ENCODE data around the gene MAMDC2. TPM values are rescaled to one million over a fixed set of nuclear protein-coding genes. Genes with fewer than 3 reads are reported as not detected.

Gene MAMDC2
- total and polyA plus RNA-seq, 2 donors (not counting 1 experiment from before 2014, with no cell fraction given): not detected

DNA sequence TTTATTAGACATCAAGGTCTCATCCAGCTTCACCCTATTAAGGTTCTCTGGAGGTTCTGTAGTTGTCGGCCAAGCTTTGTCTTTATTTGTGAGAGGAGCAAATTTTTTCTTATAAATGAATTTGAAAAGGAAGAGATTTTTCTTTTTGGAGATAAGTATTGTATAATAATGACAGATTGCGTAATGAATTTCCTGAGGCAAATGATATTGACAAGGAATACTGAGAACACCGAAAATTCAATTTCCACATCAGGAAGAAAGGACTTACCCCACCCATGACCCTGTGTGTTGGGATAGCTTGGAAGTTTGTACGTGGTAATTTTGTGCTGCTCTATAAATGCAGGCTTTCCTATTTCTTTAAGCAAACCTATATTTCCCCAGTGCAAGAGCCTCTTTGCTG, 53.5 kb downstream of the MAMDC2 start:
- intact Hi-C loops (cut with micrococcal nuclease): no loop called here
- no peaks in the 10 kb centered on the region for H3K4me1 Mint-ChIP-seq
- no peaks in the 10 kb centered on the region for H3K9me3 Mint-ChIP-seq (ENCODE audit: insufficient read depth)
- Histone ChIP-seq H3K79me2 (ENCODE audit: control insufficient read depth, insufficient read depth, low read length) (no peaks in the 10 kb centered on the region), H3K4me2 (replicated peaks; ENCODE audit: low read depth, low read length, poor library complexity, severe bottlenecking) (no peak overlapping the region), H3K9ac (ENCODE audit: low read length) (no peak overlapping the region), H3K4me1 (ENCODE audit: control insufficient read depth in 2 of 2, insufficient read depth in 2 of 2, low read length in 2 of 2) (no peaks in the 10 kb centered on the region), H4K20me1 (ENCODE audit: control insufficient read depth, insufficient read depth, low read length, poor library complexity, severe bottlenecking) (no peaks in the 10 kb centered on the region), H2AFZ (ENCODE audit: insufficient read depth, low read depth, low read length, poor library complexity, severe bottlenecking) (no peak overlapping the region), H3K27ac (ENCODE audit: low read length in 2 of 2) (no peak overlapping the region), H3K4me3 (ENCODE audit: control extremely low read depth in 1 of 5, extremely low read depth in 1 of 5, insufficient read depth in 1 of 5, low read depth in 2 of 5, low read length in 4 of 5) (no peak overlapping the region), H3K9me3 (ENCODE audit: control extremely low read depth in 1 of 3, control insufficient read depth in 2 of 3, insufficient read depth in 1 of 3, low read length in 2 of 3) (no peaks in the 10 kb centered on the region), H3K27me3 (replicated peaks in 1 of 4; ENCODE audit: control extremely low read depth in 1 of 4, control insufficient read depth in 3 of 4, insufficient read depth in 4 of 4, low read length in 3 of 4) (no peaks in the 10 kb centered on the region), H3K36me3 (replicated peaks in 1 of 2; ENCODE audit: control extremely low read depth in 1 of 2, control insufficient read depth in 1 of 2, extremely low read depth in 1 of 2, insufficient read depth in 2 of 2, low read length in 1 of 2) (no peaks in the 10 kb centered on the region)
- DNase-seq (no peak), ATAC-seq (ENCODE audit: low read depth) (no peak)
- H3K4me3 Mint-ChIP-seq: no peak overlapping the region
- ChIA-PET POLR2A (no interaction called here), CTCF (interaction anchor here (1.4 kb wide), 1 partner anchor 16 kb away, joined by 7 read pairs; no protein-coding TSS in a partner anchor)
- no peak for TF ChIP-seq EZH2 (IDR thresholded peaks at IDR 0.05; ENCODE audit: borderline replicate concordance, insufficient read depth, low read depth, low read length, poor library complexity, severe bottlenecking)
- TF ChIP-seq CTCF (IDR thresholded peaks at IDR 0.05): no peak
- peaks cover 21% of the 10 kb centered on the region for H3K27me3 Mint-ChIP-seq
- no CpG with 5 or more reads among the region's 4 CpGs for WGBS (ENCODE audit: insufficient coverage)
- H3K27ac Mint-ChIP-seq: no peak overlapping the region

DNA sequence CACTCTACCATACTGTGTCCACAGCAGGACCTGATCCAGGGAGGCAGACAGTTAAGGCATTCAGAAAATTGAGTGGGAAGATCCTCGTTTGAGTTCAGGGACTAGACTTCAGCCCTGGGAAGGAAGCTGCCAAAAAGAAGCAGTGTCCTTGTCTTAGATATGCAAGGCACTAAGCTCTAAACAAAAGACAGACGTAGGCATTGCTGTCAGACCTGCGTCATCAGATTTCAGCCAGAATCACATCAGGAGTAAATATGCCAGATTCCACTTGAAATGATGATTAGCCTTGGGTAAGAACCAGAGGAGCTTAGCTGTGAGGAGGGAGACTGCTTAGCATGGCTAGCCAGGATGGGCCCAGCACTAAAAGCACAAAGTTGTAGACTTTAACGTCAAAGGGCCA, 56.7 kb downstream of the MAMDC2 start:
- CTCF ChIA-PET: interaction anchor here (1.7 kb wide), 1 partner anchor 12 kb away, joined by 7 read pairs; no protein-coding TSS in a partner anchor
- intact Hi-C loops (cut with micrococcal nuclease): no loop called here
- POLR2A ChIA-PET: no interaction called here
- Histone ChIP-seq H3K4me1 (ENCODE audit: control insufficient read depth in 2 of 2, insufficient read depth in 2 of 2, low read length in 2 of 2) (no peaks in the 10 kb centered on the region), H2AFZ (ENCODE audit: insufficient read depth, low read depth, low read length, poor library complexity, severe bottlenecking) (no peak overlapping the region), H3K27me3 (replicated peaks in 1 of 4; ENCODE audit: control extremely low read depth in 1 of 4, control insufficient read depth in 3 of 4, insufficient read depth in 4 of 4, low read length in 3 of 4) (peaks cover 0 to 2% (median 0%) of the 10 kb centered on the region in 4 experiments), H4K20me1 (ENCODE audit: control insufficient read depth, insufficient read depth, low read length, poor library complexity, severe bottlenecking) (no peaks in the 10 kb centered on the region), H3K27ac (ENCODE audit: low read length in 2 of 2) (no peak overlapping the region), H3K4me2 (replicated peaks; ENCODE audit: low read depth, low read length, poor library complexity, severe bottlenecking) (no peak overlapping the region), H3K4me3 (ENCODE audit: control extremely low read depth in 1 of 5, extremely low read depth in 1 of 5, insufficient read depth in 1 of 5, low read depth in 2 of 5, low read length in 4 of 5) (no peak overlapping the region), H3K79me2 (ENCODE audit: control insufficient read depth, insufficient read depth, low read length) (no peaks in the 10 kb centered on the region), H3K9ac (ENCODE audit: low read length) (no peak overlapping the region), H3K36me3 (replicated peaks in 1 of 2; ENCODE audit: control extremely low read depth in 1 of 2, control insufficient read depth in 1 of 2, extremely low read depth in 1 of 2, insufficient read depth in 2 of 2, low read length in 1 of 2) (no peaks in the 10 kb centered on the region), H3K9me3 (ENCODE audit: control extremely low read depth in 1 of 3, control insufficient read depth in 2 of 3, insufficient read depth in 1 of 3, low read length in 2 of 3) (no peaks in the 10 kb centered on the region)
- Mint-ChIP-seq H3K4me1 (no peaks in the 10 kb centered on the region), H3K27ac (no peak overlapping the region), H3K9me3 (ENCODE audit: insufficient read depth) (no peaks in the 10 kb centered on the region), H3K4me3 (no peak overlapping the region), H3K27me3 (peaks cover 13% of the 10 kb centered on the region)
- 89% methylated on average over 4 of the region's 4 CpGs for WGBS (ENCODE audit: insufficient coverage)
- ATAC-seq (ENCODE audit: low read depth): no peak
- no peak for TF ChIP-seq EZH2 (IDR thresholded peaks at IDR 0.05; ENCODE audit: borderline replicate concordance, insufficient read depth, low read depth, low read length, poor library complexity, severe bottlenecking)
- no peak for TF ChIP-seq CTCF (IDR thresholded peaks at IDR 0.05)
- DNase-seq: no peak

Measured in B cell (primary cell).